GM06990 (cell line): Measurements from ENCODE around the gene OR2V1.
"Not testable (repeated sequence)": the region's sequence is repeated elsewhere in the genome, so short reads cannot be mapped to it uniquely, and the experiment has no call there.

Source experiments
- DNase-seq: peaks from one replicate; pipeline ENCODE4 v3.0.0-alpha.2; 2011; ENCODE audit not compliant: insufficient read length; ENCODE audit errors: extremely low read depth
- H3K27me3 ChIP-seq: replicated peaks from 2 replicates; pipeline ENCODE4 v1.6.0; 2011; ENCODE audit warnings: low read length; ENCODE audit not compliant: control insufficient read depth, insufficient read depth
- H3K36me3 ChIP-seq: 2 replicates; pipeline ENCODE4 v1.5.1; 2011; ENCODE audit warnings: low read length; ENCODE audit not compliant: control insufficient read depth, insufficient read depth
- H3K4me3 ChIP-seq: replicated peaks from 2 replicates; pipeline ENCODE4 v1.5.1; 2011; ENCODE audit warnings: low read depth, mild to moderate bottlenecking, control low read depth, low read length
- TF ChIP-seq, protein P1 (sequence below): IDR thresholded peaks from 2 replicates; pipeline ENCODE4 v1.5.1; 2011; ENCODE audit warnings: low read length, control low read depth, mild to moderate bottlenecking, inconsistent platforms; ENCODE audit not compliant: insufficient read depth, poor library complexity, severe bottlenecking

OR2V1 gene

DNA sequence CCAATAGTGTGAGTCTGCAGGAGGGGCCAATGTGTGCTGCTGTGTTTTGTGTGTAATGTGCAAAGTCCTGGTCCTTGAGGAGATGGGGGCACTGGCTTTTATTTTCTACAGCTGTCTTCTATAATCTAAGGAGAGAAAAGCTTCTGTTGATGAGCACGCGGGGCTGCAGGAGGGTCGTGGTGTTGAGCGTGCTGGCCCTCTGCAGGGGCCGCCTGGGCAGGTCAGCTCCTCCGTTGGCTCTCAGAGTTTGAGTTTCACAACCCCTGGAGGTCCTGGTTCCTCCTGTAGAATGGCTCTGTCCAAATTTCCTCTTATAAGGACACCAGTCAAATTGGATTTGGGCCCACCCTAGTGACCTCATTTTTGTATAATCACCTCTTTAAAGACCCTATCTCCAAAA lies 12.6 kb downstream of the OR2V1 start:
- DNase-seq, result no peak
- Histone ChIP-seq H3K4me3 (no peak overlapping the region), H3K27me3 (no peaks in the 10 kb centered on the region; the same call in 1 of the 2 replicates), H3K36me3 (no peaks in the 10 kb centered on the region)
- TF ChIP-seq, protein P1, sequence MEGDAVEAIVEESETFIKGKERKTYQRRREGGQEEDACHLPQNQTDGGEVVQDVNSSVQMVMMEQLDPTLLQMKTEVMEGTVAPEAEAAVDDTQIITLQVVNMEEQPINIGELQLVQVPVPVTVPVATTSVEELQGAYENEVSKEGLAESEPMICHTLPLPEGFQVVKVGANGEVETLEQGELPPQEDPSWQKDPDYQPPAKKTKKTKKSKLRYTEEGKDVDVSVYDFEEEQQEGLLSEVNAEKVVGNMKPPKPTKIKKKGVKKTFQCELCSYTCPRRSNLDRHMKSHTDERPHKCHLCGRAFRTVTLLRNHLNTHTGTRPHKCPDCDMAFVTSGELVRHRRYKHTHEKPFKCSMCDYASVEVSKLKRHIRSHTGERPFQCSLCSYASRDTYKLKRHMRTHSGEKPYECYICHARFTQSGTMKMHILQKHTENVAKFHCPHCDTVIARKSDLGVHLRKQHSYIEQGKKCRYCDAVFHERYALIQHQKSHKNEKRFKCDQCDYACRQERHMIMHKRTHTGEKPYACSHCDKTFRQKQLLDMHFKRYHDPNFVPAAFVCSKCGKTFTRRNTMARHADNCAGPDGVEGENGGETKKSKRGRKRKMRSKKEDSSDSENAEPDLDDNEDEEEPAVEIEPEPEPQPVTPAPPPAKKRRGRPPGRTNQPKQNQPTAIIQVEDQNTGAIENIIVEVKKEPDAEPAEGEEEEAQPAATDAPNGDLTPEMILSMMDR, result no peak

GRCh38 chr5:181114844-181115778 lies 15.9 kb downstream of the OR2V1 start:
- Histone ChIP-seq H3K4me3 (no peak overlapping the region), H3K27me3 (no peaks in the 10 kb centered on the region; the same call in 1 of the 2 replicates), H3K36me3 (no peaks in the 10 kb centered on the region)
- TF ChIP-seq, protein P1, result no peak
- no peak for DNase-seq

DNA sequence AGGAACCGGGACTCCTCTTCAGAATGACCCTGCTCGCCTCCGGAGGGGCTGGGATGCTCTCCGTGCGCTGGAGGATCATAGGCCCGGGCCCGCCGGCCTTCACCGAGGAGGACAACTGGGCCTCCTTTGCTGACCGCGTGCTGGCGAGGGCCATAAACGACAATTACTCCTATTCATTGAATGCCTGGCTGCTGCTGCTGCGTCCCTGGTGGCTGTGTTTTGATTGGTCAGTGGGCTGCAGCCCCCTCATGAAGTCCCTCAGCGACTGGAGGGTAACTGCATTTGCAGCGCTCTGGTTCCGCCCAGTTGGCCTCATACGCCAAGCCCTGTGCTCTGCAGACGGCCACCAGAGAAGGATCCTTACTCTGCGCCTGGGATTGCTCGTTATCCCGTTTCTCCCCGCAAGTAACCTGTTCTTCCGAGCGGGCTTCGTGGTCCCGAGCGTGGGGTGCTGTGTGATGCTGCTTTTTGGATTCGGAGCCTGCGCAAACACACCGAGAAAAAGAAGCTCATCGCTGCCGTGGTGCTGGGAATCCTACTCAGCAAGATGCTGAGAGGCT lies 16.6 kb downstream of the OR2V1 start:
- DNase-seq, result no peak
- Histone ChIP-seq H3K27me3 (no peaks in the 10 kb centered on the region; the same call in 1 of the 2 replicates), H3K4me3 (no peak overlapping the region)

GRCh38 chr5:181113572-181113971 lies 17.4 kb downstream of the OR2V1 start:
- H3K36me3 ChIP-seq, H3K4me3 ChIP-seq, H3K27me3 ChIP-seq, DNase-seq: not testable (repeated sequence)

More for the DNA sequence above, 16.6 kb downstream of the OR2V1 start:
- no peaks in the 10 kb centered on the region for H3K36me3 ChIP-seq
- TF ChIP-seq, protein P1, result no peak

DNA sequence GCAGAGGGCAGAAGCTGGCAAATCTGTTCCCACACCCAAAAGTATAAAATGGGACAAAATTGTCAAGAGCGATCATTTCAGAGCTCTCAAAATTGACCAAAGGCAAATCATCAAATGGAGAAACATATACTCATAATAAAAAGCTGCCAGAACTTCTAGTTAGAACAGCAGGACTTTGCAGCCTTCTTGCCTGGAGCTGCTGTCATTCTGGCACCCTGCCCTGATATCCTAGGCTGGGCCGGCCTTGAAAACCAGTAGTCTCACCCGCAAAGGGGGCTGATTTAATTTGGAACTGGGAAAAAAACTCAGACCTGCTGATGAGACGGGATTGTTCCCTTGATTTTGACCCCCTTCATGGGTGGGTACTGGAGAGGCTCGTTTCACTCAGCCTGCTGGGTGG lies 18.5 kb downstream of the OR2V1 start:
- H3K27me3 ChIP-seq, result no peaks in the 10 kb centered on the region; the same call in 1 of the 2 replicates
- no peaks in the 10 kb centered on the region for H3K36me3 ChIP-seq
- no peak overlapping the region for H3K4me3 ChIP-seq
- no peak for DNase-seq
- TF ChIP-seq, protein P1, result no peak

- Histone ChIP-seq H3K36me3 (no peaks in the 10 kb centered on the region), H3K4me3 (no peak overlapping the region), H3K27me3 (no peaks in the 10 kb centered on the region; the same call in 1 of the 2 replicates)
- TF ChIP-seq, protein P1, result no peak
- no peak for DNase-seq
Measured at GRCh38 chr5:181111010-181111409, 20.0 kb downstream of the OR2V1 start.
